ENCODE data around the gene AQP6. TPM values are rescaled to one million over a fixed set of nuclear protein-coding genes. Genes with fewer than 3 reads are reported as not detected.

The AQP6 gene
- total RNA-seq, 4 donors from 2014 or later, result not detected

DNA sequence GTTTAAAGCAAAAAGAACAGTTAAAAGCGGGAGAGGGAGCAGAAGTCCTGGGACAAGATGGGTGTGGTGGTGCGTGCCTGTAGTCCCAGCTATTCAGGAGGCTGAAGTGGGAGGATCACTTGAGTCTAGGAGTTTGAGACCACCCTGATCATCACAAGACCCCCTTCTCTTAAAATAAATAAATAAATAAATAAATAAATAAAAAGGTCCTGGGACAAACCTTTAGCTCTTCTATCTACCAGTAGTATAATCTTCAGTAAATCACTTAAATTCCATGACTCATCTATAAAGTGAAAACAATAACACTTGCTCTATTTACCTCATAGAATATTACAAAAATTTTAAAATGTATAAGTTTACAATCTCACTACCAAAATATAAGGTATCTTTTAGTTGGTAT lies 46.8 kb downstream of the AQP6 start:
- no peaks in the 10 kb centered on the region for H3K36me3 ChIP-seq
- no peak for DNase-seq (ENCODE audit: low spot score in 2 of 2)
- no peak overlapping the region for H3K27ac ChIP-seq
- no peaks in the 10 kb centered on the region for H3K27me3 ChIP-seq
- H3K9me3 ChIP-seq, result no peaks in the 10 kb centered on the region
- TF ChIP-seq POLR2A (IDR thresholded peaks at IDR 0.05) (no peak), POLR2AphosphoS5 (IDR thresholded peaks at IDR 0.05) (no peak), EP300 (IDR thresholded peaks at IDR 0.05) (no peak)
- TF ChIP-seq, protein P1, sequence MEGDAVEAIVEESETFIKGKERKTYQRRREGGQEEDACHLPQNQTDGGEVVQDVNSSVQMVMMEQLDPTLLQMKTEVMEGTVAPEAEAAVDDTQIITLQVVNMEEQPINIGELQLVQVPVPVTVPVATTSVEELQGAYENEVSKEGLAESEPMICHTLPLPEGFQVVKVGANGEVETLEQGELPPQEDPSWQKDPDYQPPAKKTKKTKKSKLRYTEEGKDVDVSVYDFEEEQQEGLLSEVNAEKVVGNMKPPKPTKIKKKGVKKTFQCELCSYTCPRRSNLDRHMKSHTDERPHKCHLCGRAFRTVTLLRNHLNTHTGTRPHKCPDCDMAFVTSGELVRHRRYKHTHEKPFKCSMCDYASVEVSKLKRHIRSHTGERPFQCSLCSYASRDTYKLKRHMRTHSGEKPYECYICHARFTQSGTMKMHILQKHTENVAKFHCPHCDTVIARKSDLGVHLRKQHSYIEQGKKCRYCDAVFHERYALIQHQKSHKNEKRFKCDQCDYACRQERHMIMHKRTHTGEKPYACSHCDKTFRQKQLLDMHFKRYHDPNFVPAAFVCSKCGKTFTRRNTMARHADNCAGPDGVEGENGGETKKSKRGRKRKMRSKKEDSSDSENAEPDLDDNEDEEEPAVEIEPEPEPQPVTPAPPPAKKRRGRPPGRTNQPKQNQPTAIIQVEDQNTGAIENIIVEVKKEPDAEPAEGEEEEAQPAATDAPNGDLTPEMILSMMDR (IDR thresholded peaks at IDR 0.05), result no peak
- no peak overlapping the region for H3K4me3 ChIP-seq
- 94% methylated on average over 2 of the region's 2 CpGs for WGBS
- H3K4me1 ChIP-seq, result peaks cover 18% of the 10 kb centered on the region

DNA sequence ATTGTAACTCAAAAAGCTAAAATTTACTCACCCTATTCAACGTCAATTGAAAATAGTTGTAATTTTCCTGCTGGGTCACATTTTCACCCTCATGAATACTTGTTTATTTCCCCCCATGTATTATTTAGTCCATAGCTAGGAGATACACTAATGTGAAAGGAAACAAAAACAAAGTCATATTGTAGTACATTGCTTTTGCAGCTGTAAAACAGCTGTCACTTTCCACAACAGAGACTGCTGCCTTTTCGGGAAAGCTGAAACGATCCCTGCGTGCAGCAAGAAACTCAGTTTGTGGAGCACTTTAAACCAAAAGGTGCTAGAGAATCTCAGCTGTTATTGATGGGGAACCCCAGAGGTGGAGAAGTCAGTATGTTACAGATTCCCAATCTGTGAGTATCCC lies 48.3 kb downstream of the AQP6 start:
- no peaks in the 10 kb centered on the region for H3K9me3 ChIP-seq
- no peaks in the 10 kb centered on the region for H3K27me3 ChIP-seq
- H3K4me3 ChIP-seq, result no peak overlapping the region
- no peak for DNase-seq (ENCODE audit: low spot score in 2 of 2)
- 65% methylated on average over 4 of the region's 4 CpGs for WGBS
- H3K4me1 ChIP-seq, result peaks cover 22% of the 10 kb centered on the region
- H3K36me3 ChIP-seq, result no peaks in the 10 kb centered on the region
- no peak overlapping the region for H3K27ac ChIP-seq
- TF ChIP-seq, protein P1 (IDR thresholded peaks at IDR 0.05), result no peak
- TF ChIP-seq POLR2AphosphoS5 (IDR thresholded peaks at IDR 0.05), result no peak
- no peak for TF ChIP-seq EP300 (IDR thresholded peaks at IDR 0.05)
- TF ChIP-seq POLR2A (IDR thresholded peaks at IDR 0.05), result no peak

DNA sequence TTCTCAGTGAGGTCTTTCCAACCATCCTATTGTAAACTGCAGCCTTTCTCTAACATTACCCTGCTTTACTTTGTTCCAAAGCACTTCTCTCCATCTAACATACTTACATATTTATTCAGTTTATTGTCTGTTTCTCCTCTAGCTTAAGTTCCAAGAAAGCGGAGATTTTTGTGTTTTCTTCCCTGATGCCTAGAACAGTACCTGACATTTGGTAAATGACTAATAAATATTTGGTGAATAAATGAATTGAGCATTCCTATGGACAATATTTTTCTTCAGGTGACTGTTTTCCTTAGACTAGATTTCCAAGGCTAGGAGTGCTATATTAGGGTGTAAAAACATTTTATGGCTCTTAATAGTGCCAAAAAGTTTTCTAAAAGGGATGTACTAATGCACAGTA lies 50.2 kb downstream of the AQP6 start:
- DNase-seq (ENCODE audit: low spot score in 2 of 2), result no peak
- peaks cover 10% of the 10 kb centered on the region for H3K4me1 ChIP-seq
- no peaks in the 10 kb centered on the region for H3K36me3 ChIP-seq
- no peaks in the 10 kb centered on the region for H3K9me3 ChIP-seq
- H3K27me3 ChIP-seq, result no peaks in the 10 kb centered on the region
- H3K4me3 ChIP-seq, result no peak overlapping the region
- TF ChIP-seq, protein P1 (IDR thresholded peaks at IDR 0.05), result no peak
- no peak for TF ChIP-seq POLR2AphosphoS5 (IDR thresholded peaks at IDR 0.05)
- no peak for TF ChIP-seq EP300 (IDR thresholded peaks at IDR 0.05)
- TF ChIP-seq POLR2A (IDR thresholded peaks at IDR 0.05), result no peak
- WGBS, result 85% methylated on average over 1 of the region's 1 CpG
- H3K27ac ChIP-seq, result no peak overlapping the region

DNA sequence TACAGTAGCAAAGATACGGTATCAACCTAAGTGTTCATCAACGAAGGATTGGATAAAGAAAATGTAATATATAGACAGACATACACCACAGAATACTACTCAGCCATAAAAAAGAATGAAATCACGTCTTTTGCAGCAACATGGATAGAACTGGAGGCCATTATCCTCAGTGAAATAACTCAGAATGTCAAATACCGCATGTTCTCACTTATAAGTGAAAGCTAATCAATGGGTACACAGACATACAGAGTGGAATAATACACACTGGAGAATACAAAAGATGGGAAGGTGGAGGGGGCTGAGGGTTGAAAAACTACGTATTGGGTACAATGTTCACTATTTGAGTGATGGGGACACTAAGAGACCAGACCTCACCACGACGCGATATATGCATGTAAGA lies 51.5 kb downstream of the AQP6 start:
- H3K4me3 ChIP-seq, result peak overlapping the region; percentile 87
- 77% methylated on average over 8 of the region's 8 CpGs for WGBS

DNA sequence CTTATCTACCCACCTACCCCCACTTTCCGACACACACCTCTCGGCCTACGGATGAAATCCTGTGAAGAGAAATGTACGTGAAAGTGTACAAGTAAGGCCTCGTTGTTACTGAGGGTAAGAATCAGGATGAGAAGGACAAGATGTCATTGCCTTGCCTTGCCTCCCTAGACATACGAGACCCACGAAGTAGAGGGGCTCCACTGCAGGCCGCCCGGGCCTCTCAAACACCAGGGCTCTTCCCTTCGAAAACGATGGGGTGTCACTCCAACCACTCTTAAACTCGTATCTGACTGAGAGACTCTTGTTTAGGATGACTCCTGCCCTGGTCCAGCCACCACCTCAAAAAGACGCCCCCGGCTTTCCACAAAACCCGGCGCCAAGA lies 52.0 kb downstream of the AQP6 start:
- H3K36me3 ChIP-seq, result no peaks in the 10 kb centered on the region
- no peaks in the 10 kb centered on the region for H3K9me3 ChIP-seq
- H3K4me1 ChIP-seq, result peaks cover 10% of the 10 kb centered on the region
- H3K4me3 ChIP-seq, result peak overlapping the region; percentile 87
- TF ChIP-seq POLR2A (IDR thresholded peaks at IDR 0.05), result no peak
- TF ChIP-seq EP300 (IDR thresholded peaks at IDR 0.05), result no peak
- H3K27ac ChIP-seq, result no peak overlapping the region
- no peak for DNase-seq (ENCODE audit: low spot score in 2 of 2)
- H3K27me3 ChIP-seq, result no peaks in the 10 kb centered on the region
- WGBS, result 2% methylated on average over 14 of the region's 16 CpGs

More for the DNA sequence above, 51.5 kb downstream of the AQP6 start:
- Histone ChIP-seq H3K27ac (no peak overlapping the region), H3K27me3 (no peaks in the 10 kb centered on the region), H3K4me1 (peaks cover 10% of the 10 kb centered on the region), H3K9me3 (no peaks in the 10 kb centered on the region), H3K36me3 (no peaks in the 10 kb centered on the region)
- DNase-seq (ENCODE audit: low spot score in 2 of 2), result no peak
- TF ChIP-seq POLR2A (IDR thresholded peaks at IDR 0.05) (no peak), POLR2AphosphoS5 (IDR thresholded peaks at IDR 0.05) (no peak), EP300 (IDR thresholded peaks at IDR 0.05) (no peak)
- TF ChIP-seq, protein P1 (IDR thresholded peaks at IDR 0.05), result no peak
